K562 (cell line): Measurements from ENCODE around the gene SCG3. TPM values are rescaled to one million over a fixed set of nuclear protein-coding genes. Genes with fewer than 3 reads are reported as not detected.

ENCODE experiments used
- ADNP ChIP-seq: fragments of 200-800 bp; sonication (Bioruptor generic); IDR thresholded peaks from 2 replicates; pipeline ENCODE4 v1.6.1; 2016; ENCODE audit warnings: missing genetic modification characterization, missing compliant biosample characterization
- ARID2 ChIP-seq: fragments of 450-650 bp; IDR thresholded peaks from 2 replicates; pipeline ENCODE4 v1.6.1; 2017; ENCODE audit warnings: antibody characterized with exemption, mild to moderate bottlenecking
- ESRRA ChIP-seq: fragments of 450-650 bp; IDR thresholded peaks from 2 replicates; pipeline ENCODE4 v1.6.1; 2014; ENCODE audit warnings: low read depth, mild to moderate bottlenecking, moderate library complexity, borderline replicate concordance
- HDGF ChIP-seq: fragments of 450-650 bp; IDR thresholded peaks from 2 replicates; pipeline ENCODE4 v1.6.1; 2016
- LARP7 ChIP-seq: fragments of 450-650 bp; IDR thresholded peaks from 2 replicates; pipeline ENCODE4 v1.6.1; 2016
- MEIS2 ChIP-seq: fragments of 450-650 bp; IDR thresholded peaks from 2 replicates; pipeline ENCODE4 v1.6.1; 2014; ENCODE audit warnings: mild to moderate bottlenecking; ENCODE audit not compliant: partially characterized antibody
- PCBP2 ChIP-seq: fragments of 200-400 bp; formaldehyde crosslinking; IDR thresholded peaks from 2 replicates; pipeline ENCODE4 v1.6.1; 2018; ENCODE audit warnings: low read length, low read depth, mild to moderate bottlenecking, moderate library complexity; ENCODE audit not compliant: poor library complexity, severe bottlenecking
- PYGO2 ChIP-seq: fragments of 450-650 bp; IDR thresholded peaks from 2 replicates; pipeline ENCODE4 v1.6.1; 2016; ENCODE audit warnings: mild to moderate bottlenecking, missing genetic modification characterization, moderate library complexity, missing compliant biosample characterization
- SOX6 ChIP-seq: fragments of 450-650 bp; IDR thresholded peaks from 2 replicates; pipeline ENCODE4 v1.6.1; 2014; ENCODE audit warnings: mild to moderate bottlenecking
- ZNF224 ChIP-seq: sonication (generic); formaldehyde crosslinking; IDR thresholded peaks from 2 replicates; pipeline ENCODE4 v1.8.0; 2022; ENCODE audit warnings: mild to moderate bottlenecking, missing genetic modification reagents
- ZNF316 ChIP-seq: fragments of 450-650 bp; IDR thresholded peaks from 2 replicates; pipeline ENCODE4 v1.6.1; 2016
- ZNF699 ChIP-seq: fragments of 250-450 bp; sonication (Bioruptor Pico); IDR thresholded peaks from 2 replicates; pipeline ENCODE4 v1.8.0; 2021; ENCODE audit warnings: mild to moderate bottlenecking, moderate library complexity; ENCODE audit not compliant: insufficient replicate concordance
- polyA plus RNA-seq, 8 experiments: library from polyadenylated mRNA; depleted of rRNA in 4 of 8; stranded (reverse) in 5 of 8; unstranded in 3 of 8; fragments of >200 nt; fragmentation: Nextera tagmentation in 2 of 8; fragmentation: Illumina TruSeq in 1 of 8; extraction: Ambion mirVana in 2 of 8; extraction: Trizol in 1 of 8; gene quantifications; 2 replicates each; pipeline versions ENCODE4 v1.2.1 to v1.2.3, GENCODE V29; 2011 to 2014; ENCODE audit warnings: inconsistent platforms in 1 of 8, missing spikeins in 1 of 8
- total RNA-seq, 7 experiments: library from RNA; depleted of rRNA in 6 of 7; stranded (reverse); fragments of >200 nt in 6 of 7; fragmentation: Illumina TruSeq in 2 of 7; extraction: Trizol in 2 of 7; gene quantifications; 2 replicates each; pipeline versions ENCODE4 v1.2.1 to v1.2.3, GENCODE V29; 2011 to 2021; ENCODE audit warnings: low replicate concordance in 1 of 7
- TF ChIP-seq, protein P1 (sequence below), 2 experiments: fragments of 450-650 bp in 1 of 2; sonication (generic) in 1 of 2; formaldehyde crosslinking in 1 of 2; IDR thresholded peaks in 1 of 2; conservative IDR thresholded peaks in 1 of 2; 2 replicates each; pipeline versions ENCODE4 v1.6.1 to v1.8.1; 2016 to 2023; ENCODE audit warnings: mild to moderate bottlenecking in 2 of 2, moderate library complexity in 2 of 2, inconsistent platforms in 1 of 2, missing genetic modification reagents in 1 of 2
- TF ChIP-seq, protein P2 (sequence below): sonication (generic); formaldehyde crosslinking; IDR thresholded peaks from 2 replicates; pipeline ENCODE4 v1.8.0; 2022; ENCODE audit warnings: mild to moderate bottlenecking, missing genetic modification reagents
- TF ChIP-seq, protein P3 (sequence below): fragments of 250-450 bp; sonication (Bioruptor Pico); IDR thresholded peaks from 2 replicates; pipeline ENCODE4 v1.4.0; 2020
- TF ChIP-seq, protein P4 (sequence below): IDR thresholded peaks from 2 replicates; pipeline ENCODE4 v1.6.1; 2011; ENCODE audit not compliant: insufficient read length; ENCODE audit errors: extremely low read depth
- TF ChIP-seq, protein P5 (sequence below): sonication (generic); formaldehyde crosslinking; IDR thresholded peaks from 2 replicates; pipeline ENCODE4 v1.8.0; 2022; ENCODE audit warnings: mild to moderate bottlenecking, missing genetic modification reagents

SCG3 gene
- total and polyA plus RNA-seq, 9 of the 15 experiments (the other 6 are each of a cell fraction or from before 2014, with no cell fraction given) = 13.0 to 43.8 (median 21.0) TPM

DNA sequence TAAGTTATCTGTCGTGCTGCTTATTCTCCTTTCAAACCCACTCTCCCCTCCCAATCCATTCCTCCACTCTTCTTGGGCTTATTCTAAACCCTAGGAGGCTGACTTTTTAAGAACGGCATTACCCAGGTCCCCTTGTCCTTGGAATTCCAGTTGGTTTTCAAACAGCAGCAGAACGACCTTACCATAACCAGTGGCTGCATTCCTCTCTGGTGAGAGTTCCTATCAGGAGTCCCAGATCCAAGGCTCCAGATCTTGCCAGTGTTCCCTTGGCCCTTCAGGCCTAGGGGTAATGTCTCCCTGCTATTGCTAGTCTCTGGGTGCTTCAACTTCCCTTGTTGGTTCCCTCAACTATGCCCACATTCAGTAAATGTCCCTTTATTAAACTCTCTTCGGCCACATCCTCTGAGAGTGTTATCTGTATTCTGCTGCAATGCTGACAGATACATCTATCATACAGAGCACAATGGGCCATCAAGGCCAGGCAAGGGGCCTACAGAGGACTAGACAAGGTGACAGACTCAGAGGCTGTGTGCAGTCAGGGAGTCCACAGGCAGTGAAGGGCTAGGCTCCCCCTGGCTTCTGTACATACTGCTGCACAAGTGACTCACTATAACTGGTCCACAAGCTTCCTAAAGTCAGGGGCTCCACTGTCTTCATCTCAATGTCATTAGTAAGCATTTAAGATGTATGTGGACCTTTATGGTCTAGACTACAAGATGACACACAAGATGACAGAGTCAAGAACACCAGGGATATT is 46.0 kb downstream of the SCG3 start (continued):
- TF ChIP-seq MEIS2 (peak; percentile 81), SOX6 (peak; percentile 51), ZNF699 (CRISPR knock-in tag) (no peak), ESRRA (no peak), HDGF (peak; percentile 36; the same call in 1 of the 2 replicates), PCBP2 (no peak), ARID2 (0 out of 2 replicates have a peak, but pooled peaks have one; percentile 48), PYGO2 (tag) (no peak), ZNF224 (CRISPR knock-in tag) (no peak), LARP7 (no peak), ADNP (no peak), ZNF316 (peak; percentile 55)
- TF ChIP-seq, protein P1, sequence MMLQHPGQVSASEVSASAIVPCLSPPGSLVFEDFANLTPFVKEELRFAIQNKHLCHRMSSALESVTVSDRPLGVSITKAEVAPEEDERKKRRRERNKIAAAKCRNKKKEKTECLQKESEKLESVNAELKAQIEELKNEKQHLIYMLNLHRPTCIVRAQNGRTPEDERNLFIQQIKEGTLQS (IDR thresholded peaks at IDR 0.05) = peak; percentile 23; the same call in 1 of the 2 replicates
- TF ChIP-seq, protein P1 (CRISPR knock-in tag; conservative IDR thresholded peaks at IDR 0.05) = no peak
- TF ChIP-seq, protein P2, sequence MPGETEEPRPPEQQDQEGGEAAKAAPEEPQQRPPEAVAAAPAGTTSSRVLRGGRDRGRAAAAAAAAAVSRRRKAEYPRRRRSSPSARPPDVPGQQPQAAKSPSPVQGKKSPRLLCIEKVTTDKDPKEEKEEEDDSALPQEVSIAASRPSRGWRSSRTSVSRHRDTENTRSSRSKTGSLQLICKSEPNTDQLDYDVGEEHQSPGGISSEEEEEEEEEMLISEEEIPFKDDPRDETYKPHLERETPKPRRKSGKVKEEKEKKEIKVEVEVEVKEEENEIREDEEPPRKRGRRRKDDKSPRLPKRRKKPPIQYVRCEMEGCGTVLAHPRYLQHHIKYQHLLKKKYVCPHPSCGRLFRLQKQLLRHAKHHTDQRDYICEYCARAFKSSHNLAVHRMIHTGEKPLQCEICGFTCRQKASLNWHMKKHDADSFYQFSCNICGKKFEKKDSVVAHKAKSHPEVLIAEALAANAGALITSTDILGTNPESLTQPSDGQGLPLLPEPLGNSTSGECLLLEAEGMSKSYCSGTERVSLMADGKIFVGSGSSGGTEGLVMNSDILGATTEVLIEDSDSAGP (CRISPR knock-in tag) = no peak
- TF ChIP-seq, protein P3, sequence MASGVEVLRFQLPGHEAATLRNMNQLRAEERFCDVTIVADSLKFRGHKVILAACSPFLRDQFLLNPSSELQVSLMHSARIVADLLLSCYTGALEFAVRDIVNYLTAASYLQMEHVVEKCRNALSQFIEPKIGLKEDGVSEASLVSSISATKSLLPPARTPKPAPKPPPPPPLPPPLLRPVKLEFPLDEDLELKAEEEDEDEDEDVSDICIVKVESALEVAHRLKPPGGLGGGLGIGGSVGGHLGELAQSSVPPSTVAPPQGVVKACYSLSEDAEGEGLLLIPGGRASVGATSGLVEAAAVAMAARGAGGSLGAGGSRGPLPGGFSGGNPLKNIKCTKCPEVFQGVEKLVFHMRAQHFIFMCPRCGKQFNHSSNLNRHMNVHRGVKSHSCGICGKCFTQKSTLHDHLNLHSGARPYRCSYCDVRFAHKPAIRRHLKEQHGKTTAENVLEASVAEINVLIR (CRISPR knock-in tag) = no peak
- TF ChIP-seq, protein P4, sequence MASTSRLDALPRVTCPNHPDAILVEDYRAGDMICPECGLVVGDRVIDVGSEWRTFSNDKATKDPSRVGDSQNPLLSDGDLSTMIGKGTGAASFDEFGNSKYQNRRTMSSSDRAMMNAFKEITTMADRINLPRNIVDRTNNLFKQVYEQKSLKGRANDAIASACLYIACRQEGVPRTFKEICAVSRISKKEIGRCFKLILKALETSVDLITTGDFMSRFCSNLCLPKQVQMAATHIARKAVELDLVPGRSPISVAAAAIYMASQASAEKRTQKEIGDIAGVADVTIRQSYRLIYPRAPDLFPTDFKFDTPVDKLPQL = no peak
- TF ChIP-seq, protein P5, sequence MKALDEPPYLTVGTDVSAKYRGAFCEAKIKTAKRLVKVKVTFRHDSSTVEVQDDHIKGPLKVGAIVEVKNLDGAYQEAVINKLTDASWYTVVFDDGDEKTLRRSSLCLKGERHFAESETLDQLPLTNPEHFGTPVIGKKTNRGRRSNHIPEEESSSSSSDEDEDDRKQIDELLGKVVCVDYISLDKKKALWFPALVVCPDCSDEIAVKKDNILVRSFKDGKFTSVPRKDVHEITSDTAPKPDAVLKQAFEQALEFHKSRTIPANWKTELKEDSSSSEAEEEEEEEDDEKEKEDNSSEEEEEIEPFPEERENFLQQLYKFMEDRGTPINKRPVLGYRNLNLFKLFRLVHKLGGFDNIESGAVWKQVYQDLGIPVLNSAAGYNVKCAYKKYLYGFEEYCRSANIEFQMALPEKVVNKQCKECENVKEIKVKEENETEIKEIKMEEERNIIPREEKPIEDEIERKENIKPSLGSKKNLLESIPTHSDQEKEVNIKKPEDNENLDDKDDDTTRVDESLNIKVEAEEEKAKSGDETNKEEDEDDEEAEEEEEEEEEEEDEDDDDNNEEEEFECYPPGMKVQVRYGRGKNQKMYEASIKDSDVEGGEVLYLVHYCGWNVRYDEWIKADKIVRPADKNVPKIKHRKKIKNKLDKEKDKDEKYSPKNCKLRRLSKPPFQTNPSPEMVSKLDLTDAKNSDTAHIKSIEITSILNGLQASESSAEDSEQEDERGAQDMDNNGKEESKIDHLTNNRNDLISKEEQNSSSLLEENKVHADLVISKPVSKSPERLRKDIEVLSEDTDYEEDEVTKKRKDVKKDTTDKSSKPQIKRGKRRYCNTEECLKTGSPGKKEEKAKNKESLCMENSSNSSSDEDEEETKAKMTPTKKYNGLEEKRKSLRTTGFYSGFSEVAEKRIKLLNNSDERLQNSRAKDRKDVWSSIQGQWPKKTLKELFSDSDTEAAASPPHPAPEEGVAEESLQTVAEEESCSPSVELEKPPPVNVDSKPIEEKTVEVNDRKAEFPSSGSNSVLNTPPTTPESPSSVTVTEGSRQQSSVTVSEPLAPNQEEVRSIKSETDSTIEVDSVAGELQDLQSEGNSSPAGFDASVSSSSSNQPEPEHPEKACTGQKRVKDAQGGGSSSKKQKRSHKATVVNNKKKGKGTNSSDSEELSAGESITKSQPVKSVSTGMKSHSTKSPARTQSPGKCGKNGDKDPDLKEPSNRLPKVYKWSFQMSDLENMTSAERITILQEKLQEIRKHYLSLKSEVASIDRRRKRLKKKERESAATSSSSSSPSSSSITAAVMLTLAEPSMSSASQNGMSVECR = no peak
